ENCODE results near the gene TMEM132A.

Gene TMEM132A

GRCh38 chr11:60938500-60938899 lies 14.2 kb downstream of the TMEM132A start:
- DNase-seq: no peak

- no peak for DNase-seq
Observed at GRCh38 chr11:60939301-60939700, 15.0 kb downstream of the TMEM132A start.

- no peak for DNase-seq
Observed at GRCh38 chr11:60939855-60940254, 15.6 kb downstream of the TMEM132A start.

- no peak for DNase-seq
Observed at GRCh38 chr11:60941371-60942119, 17.3 kb downstream of the TMEM132A start.

GRCh38 chr11:60942219-60942618 lies 18.0 kb downstream of the TMEM132A start:
- DNase-seq: no peak

GRCh38 chr11:60942970-60943565 lies 18.8 kb downstream of the TMEM132A start:
- DNase-seq: peak; percentile 23 to 66

GRCh38 chr11:60944490-60945294 lies 20.4 kb downstream of the TMEM132A start:
- DNase-seq: no peak

GRCh38 chr11:60945295-60945667 lies 21.0 kb downstream of the TMEM132A start:
- DNase-seq: no peak

- DNase-seq: peak; percentile 38 to 76
Observed at GRCh38 chr11:60946601-60947264, 22.5 kb downstream of the TMEM132A start.

- peak; percentile 83 to 94 for DNase-seq
Observed at GRCh38 chr11:60947700-60948099, 23.4 kb downstream of the TMEM132A start.

- peak in 1 of 2 experiments; percentile 73 for DNase-seq
Observed at GRCh38 chr11:60948250-60948649, 24.0 kb downstream of the TMEM132A start.

GRCh38 chr11:60950024-60950423 lies 25.8 kb downstream of the TMEM132A start:
- no peak for DNase-seq

- no peak for DNase-seq
Observed at GRCh38 chr11:60950933-60951605, 26.8 kb downstream of the TMEM132A start.

GRCh38 chr11:60951606-60951903 lies 27.3 kb downstream of the TMEM132A start:
- DNase-seq: no peak

GRCh38 chr11:60951904-60952741 lies 27.9 kb downstream of the TMEM132A start, which contains the start of gene SLC15A3:
Gene SLC15A3, minus strand, starts transcription at chr11:60952176. Its CDS starts 625 bp downstream, at chr11:60951551.
- no peak for DNase-seq

- DNase-seq: no peak
Observed at GRCh38 chr11:60952742-60953170, 28.5 kb downstream of the TMEM132A start.

- peak in 1 of 2 experiments; percentile 63 for DNase-seq
Observed at GRCh38 chr11:60953781-60954180, 29.5 kb downstream of the TMEM132A start.

GRCh38 chr11:60954421-60954820 lies 30.2 kb downstream of the TMEM132A start:
- no peak for DNase-seq

- DNase-seq: no peak
Observed at GRCh38 chr11:60955571-60955970, 31.3 kb downstream of the TMEM132A start.

- DNase-seq: no peak
Observed at GRCh38 chr11:60957188-60957587, 32.9 kb downstream of the TMEM132A start.

- no peak for DNase-seq
Observed at GRCh38 chr11:60959431-60959830, 35.2 kb downstream of the TMEM132A start.

- DNase-seq: no peak
Observed at GRCh38 chr11:60960405-60960804, 36.1 kb downstream of the TMEM132A start.
